OCI-LY3 (cell line): ENCODE data around the gene TIGD3.

Experiments
- H2AFZ ChIP-seq: fragments of 200-600, 300-600 bp; shearing (Covaris generic); 2 replicates; pipeline ENCODE4 v1.6.0; 2014; ENCODE audit warnings: antibody characterized with exemption, low read depth, low read length
- H3K27ac ChIP-seq: fragments of 200-600, 300-600 bp; sonication (generic); 2 replicates; pipeline ENCODE4 v1.5.1; 2014; ENCODE audit warnings: mild to moderate bottlenecking, low read length, moderate library complexity, mixed read lengths
- H3K27me3 ChIP-seq: fragments of 200-600, 300-600 bp; sonication (generic); 2 replicates; pipeline ENCODE4 v1.6.1; 2014; ENCODE audit warnings: low read depth, low read length, mixed read lengths
- H3K36me3 ChIP-seq: fragments of 200-600, 300-600 bp; sonication (generic); replicated peaks from 2 replicates; pipeline ENCODE3; 2014; ENCODE audit warnings: low read depth, low read length, mixed read lengths
- H3K4me1 ChIP-seq: fragments of 300-600, 200-600 bp; sonication (generic); 2 replicates; pipeline ENCODE4 v1.6.1; 2014; ENCODE audit warnings: low read length, mixed read lengths
- H3K4me2 ChIP-seq: fragments of 200-600, 300-600 bp; sonication (generic); 2 replicates; pipeline ENCODE4 v1.6.1; 2014; ENCODE audit warnings: low read length, mixed read lengths
- H3K4me3 ChIP-seq: fragments of 300-600, 200-600 bp; sonication (generic); 2 replicates; pipeline ENCODE4 v1.5.1; 2014; ENCODE audit warnings: antibody characterized with exemption, mild to moderate bottlenecking, low read length, moderate library complexity
- H3K79me2 ChIP-seq: fragments of 300-600, 200-600 bp; shearing (Covaris generic); 2 replicates; pipeline ENCODE4 v1.6.1; 2014; ENCODE audit warnings: mild to moderate bottlenecking, low read length, mixed read lengths
- H3K9ac ChIP-seq: fragments of 300-600, 200-600 bp; shearing (Covaris generic); 2 replicates; pipeline ENCODE4 v1.6.0; 2014; ENCODE audit warnings: mild to moderate bottlenecking, low read length, moderate library complexity
- H3K9me3 ChIP-seq: fragments of 200-600, 300-600 bp; shearing (Covaris generic); 2 replicates; pipeline ENCODE4 v1.6.1; 2014; ENCODE audit warnings: low read length, mixed read lengths; ENCODE audit not compliant: insufficient read depth
- H4K20me1 ChIP-seq: fragments of 200-600, 300-600 bp; sonication (generic); 2 replicates; pipeline ENCODE4 v1.6.1; 2016; ENCODE audit warnings: low read length, mixed read lengths; ENCODE audit not compliant: insufficient read depth
- CTCF ChIP-seq: fragments of 200-600, 300-600 bp; sonication (generic); IDR thresholded peaks from 2 replicates; pipeline ENCODE4 v1.5.1; 2014; ENCODE audit warnings: antibody characterized with exemption, low read length, low read depth
- EZH2phosphoT487 ChIP-seq: fragments of 200-600 bp; shearing (Covaris generic); IDR thresholded peaks from 2 replicates; pipeline ENCODE4 v1.6.1; 2018; ENCODE audit warnings: antibody characterized with exemption, mixed run types, low read depth

TIGD3 gene

GRCh38 chr11:65402790-65403189 lies 48.2 kb downstream of the TIGD3 start:
- H3K4me3 ChIP-seq = no peak overlapping the region
- H3K79me2 ChIP-seq = no peaks in the 10 kb centered on the region
- peaks cover 25% of the 10 kb centered on the region for H3K4me1 ChIP-seq
- H3K36me3 ChIP-seq = peaks cover 38% of the 10 kb centered on the region
- H3K27ac ChIP-seq = no peak overlapping the region
- TF ChIP-seq CTCF (no peak), EZH2phosphoT487 (no peak)
- H3K9me3 ChIP-seq = no peaks in the 10 kb centered on the region
- no peak overlapping the region for H3K9ac ChIP-seq
- H2AFZ ChIP-seq = no peak overlapping the region
- no peaks in the 10 kb centered on the region; the same call in 1 of the 2 replicates for H4K20me1 ChIP-seq
- no peak overlapping the region for H3K4me2 ChIP-seq
- no peaks in the 10 kb centered on the region for H3K27me3 ChIP-seq

GRCh38 chr11:65403607-65404121 lies 49.1 kb downstream of the TIGD3 start:
- H3K4me1 ChIP-seq = peaks cover 32% of the 10 kb centered on the region
- no peak overlapping the region for H2AFZ ChIP-seq
- peak overlapping the region; percentile 94 for H3K4me2 ChIP-seq
- no peaks in the 10 kb centered on the region for H3K9me3 ChIP-seq
- TF ChIP-seq CTCF (no peak), EZH2phosphoT487 (no peak)
- H4K20me1 ChIP-seq = no peaks in the 10 kb centered on the region; the same call in 1 of the 2 replicates
- peak overlapping the region; percentile 80 for H3K27ac ChIP-seq
- H3K27me3 ChIP-seq = no peaks in the 10 kb centered on the region
- peaks cover 39% of the 10 kb centered on the region for H3K36me3 ChIP-seq
- H3K79me2 ChIP-seq = no peaks in the 10 kb centered on the region
- peak overlapping the region; percentile 33; the same call in 1 of the 2 replicates for H3K9ac ChIP-seq
- H3K4me3 ChIP-seq = peak overlapping the region; percentile 35

GRCh38 chr11:65404210-65404609 lies 49.7 kb downstream of the TIGD3 start:
- Histone ChIP-seq H3K27ac (peak overlapping the region; percentile 80), H2AFZ (no peak overlapping the region), H3K79me2 (no peaks in the 10 kb centered on the region), H3K4me2 (peak overlapping the region; percentile 94), H3K9me3 (no peaks in the 10 kb centered on the region), H3K9ac (peak overlapping the region; percentile 33; the same call in 1 of the 2 replicates), H3K36me3 (peaks cover 42% of the 10 kb centered on the region), H4K20me1 (no peaks in the 10 kb centered on the region; the same call in 1 of the 2 replicates), H3K27me3 (no peaks in the 10 kb centered on the region), H3K4me3 (0 out of 2 replicates have a peak overlapping the region, but pooled peaks have one; percentile 35), H3K4me1 (peaks cover 32% of the 10 kb centered on the region)
- TF ChIP-seq EZH2phosphoT487 (no peak), CTCF (no peak)

- H3K79me2 ChIP-seq = no peaks in the 10 kb centered on the region
- no peaks in the 10 kb centered on the region for H3K9me3 ChIP-seq
- TF ChIP-seq EZH2phosphoT487 (no peak), CTCF (no peak)
- no peak overlapping the region for H3K4me3 ChIP-seq
- no peak overlapping the region for H2AFZ ChIP-seq
- no peak overlapping the region for H3K4me2 ChIP-seq
- no peak overlapping the region for H3K27ac ChIP-seq
- no peaks in the 10 kb centered on the region; the same call in 1 of the 2 replicates for H4K20me1 ChIP-seq
- H3K4me1 ChIP-seq = peaks cover 32% of the 10 kb centered on the region
- H3K27me3 ChIP-seq = no peaks in the 10 kb centered on the region
- no peak overlapping the region for H3K9ac ChIP-seq
- H3K36me3 ChIP-seq = peaks cover 45% of the 10 kb centered on the region
These were observed 50.2 kb downstream of the TIGD3 start for GRCh38 chr11:65404638-65405339.
